Testis (tissue), 2 donors: Measurements from ENCODE around the gene IRAK1.

ENCODE experiments used
- POLR2A ChIP-seq: fragments of 450-650 bp; IDR thresholded peaks from one replicate; pipeline ENCODE4 v1.6.1; 2017; ENCODE audit warnings: antibody characterized with exemption, mild to moderate bottlenecking, moderate library complexity
- TF ChIP-seq, protein P1 (sequence below), 3 experiments: fragments of 450-650 bp in 2 of 3; fragments of 200-600 bp in 1 of 3; sonication (generic) in 1 of 3; IDR thresholded peaks; one replicate each; pipeline ENCODE4 v1.5.1; 2016 to 2019; ENCODE audit warnings: antibody characterized with exemption in 3 of 3, mild to moderate bottlenecking in 2 of 3, moderate library complexity in 1 of 3

DNA sequence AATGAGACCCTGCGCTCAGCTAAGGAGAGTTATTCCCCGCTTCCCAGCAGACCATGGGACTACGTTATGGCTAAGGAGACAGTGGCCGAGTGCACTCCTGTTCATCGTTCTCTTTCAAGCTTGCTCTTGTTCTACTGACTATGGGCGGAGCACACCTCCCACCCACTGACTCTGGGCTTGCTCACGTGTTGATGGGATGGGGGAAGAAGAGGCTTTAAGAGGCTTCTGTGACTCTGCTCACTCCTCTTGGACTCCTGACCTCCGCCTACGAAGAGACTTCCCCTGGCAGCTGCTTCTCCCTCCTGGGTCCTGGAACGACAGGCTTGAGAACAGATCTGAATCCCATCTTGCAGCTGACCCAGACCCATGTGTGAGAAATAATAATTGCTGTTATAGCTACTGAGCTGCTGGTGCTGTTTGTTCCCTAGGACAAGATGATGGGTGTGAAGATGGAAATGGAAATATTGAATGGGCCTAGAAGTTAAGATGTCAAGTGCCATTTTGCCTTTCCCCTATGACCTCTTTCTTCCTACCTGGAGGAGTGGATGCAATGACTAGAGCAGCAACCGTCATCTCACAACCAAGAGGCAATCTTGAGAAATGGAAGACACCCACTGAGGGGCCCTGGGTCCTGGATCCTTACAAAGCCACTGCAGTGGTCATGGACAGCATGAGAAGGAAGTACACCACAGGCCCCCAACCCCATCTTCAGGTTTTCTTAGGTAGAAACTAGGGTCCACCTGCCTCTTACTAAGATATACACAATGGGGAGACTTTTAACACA, 38.7 kb upstream of the IRAK1 start:
- TF ChIP-seq, protein P1, sequence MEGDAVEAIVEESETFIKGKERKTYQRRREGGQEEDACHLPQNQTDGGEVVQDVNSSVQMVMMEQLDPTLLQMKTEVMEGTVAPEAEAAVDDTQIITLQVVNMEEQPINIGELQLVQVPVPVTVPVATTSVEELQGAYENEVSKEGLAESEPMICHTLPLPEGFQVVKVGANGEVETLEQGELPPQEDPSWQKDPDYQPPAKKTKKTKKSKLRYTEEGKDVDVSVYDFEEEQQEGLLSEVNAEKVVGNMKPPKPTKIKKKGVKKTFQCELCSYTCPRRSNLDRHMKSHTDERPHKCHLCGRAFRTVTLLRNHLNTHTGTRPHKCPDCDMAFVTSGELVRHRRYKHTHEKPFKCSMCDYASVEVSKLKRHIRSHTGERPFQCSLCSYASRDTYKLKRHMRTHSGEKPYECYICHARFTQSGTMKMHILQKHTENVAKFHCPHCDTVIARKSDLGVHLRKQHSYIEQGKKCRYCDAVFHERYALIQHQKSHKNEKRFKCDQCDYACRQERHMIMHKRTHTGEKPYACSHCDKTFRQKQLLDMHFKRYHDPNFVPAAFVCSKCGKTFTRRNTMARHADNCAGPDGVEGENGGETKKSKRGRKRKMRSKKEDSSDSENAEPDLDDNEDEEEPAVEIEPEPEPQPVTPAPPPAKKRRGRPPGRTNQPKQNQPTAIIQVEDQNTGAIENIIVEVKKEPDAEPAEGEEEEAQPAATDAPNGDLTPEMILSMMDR (IDR thresholded peaks at IDR 0.05): no peak
- no peak for TF ChIP-seq POLR2A
